Chondrocyte (in vitro differentiated cells): ENCODE data around the gene ADGRB2. TPM values are rescaled to one million over a fixed set of nuclear protein-coding genes. Genes with fewer than 3 reads are reported as not detected.

Source experiments
- DNase-seq: peaks from one replicate; pipeline ENCODE4 v3.0.0; 2021; ENCODE audit warnings: mixed read lengths, low spot score
- H3K27ac Mint-ChIP-seq: one replicate; pipeline ENCODE4 v1.8.0; 2021; ENCODE audit warnings: mild to moderate bottlenecking, moderate library complexity, mixed read lengths; ENCODE audit not compliant: unreplicated experiment
- H3K27me3 Mint-ChIP-seq: 2 replicates; pipeline ENCODE4 v1.8.0; 2021; ENCODE audit warnings: low read depth, mixed read lengths
- H3K36me3 Mint-ChIP-seq: 2 replicates; pipeline ENCODE4 v1.8.0; 2021; ENCODE audit warnings: low read depth, mixed read lengths
- H3K4me1 Mint-ChIP-seq: 2 replicates; pipeline ENCODE4 v1.8.0; 2021; ENCODE audit warnings: low read depth, mild to moderate bottlenecking, mixed read lengths
- H3K4me3 Mint-ChIP-seq: one replicate; pipeline ENCODE4 v1.8.0; 2021; ENCODE audit warnings: mild to moderate bottlenecking, moderate library complexity, mixed read lengths; ENCODE audit not compliant: unreplicated experiment
- H3K9me3 Mint-ChIP-seq: 2 replicates; pipeline ENCODE4 v1.8.0; 2021; ENCODE audit warnings: low read depth, mixed read lengths
- total RNA-seq: library from RNA; stranded (reverse); gene quantifications from 3 replicates; pipeline ENCODE4 v1.2.1, GENCODE V29; 2021
- TF ChIP-seq, protein P1 (sequence below): fragments of 200-600 bp; sonication (generic); IDR thresholded peaks from 2 replicates; pipeline ENCODE4 v1.5.0; 2021; ENCODE audit warnings: antibody characterized with exemption, mild to moderate bottlenecking, moderate library complexity

ADGRB2 gene
- total RNA-seq, 1 donor from 2014 or later = 11.9 TPM

DNA sequence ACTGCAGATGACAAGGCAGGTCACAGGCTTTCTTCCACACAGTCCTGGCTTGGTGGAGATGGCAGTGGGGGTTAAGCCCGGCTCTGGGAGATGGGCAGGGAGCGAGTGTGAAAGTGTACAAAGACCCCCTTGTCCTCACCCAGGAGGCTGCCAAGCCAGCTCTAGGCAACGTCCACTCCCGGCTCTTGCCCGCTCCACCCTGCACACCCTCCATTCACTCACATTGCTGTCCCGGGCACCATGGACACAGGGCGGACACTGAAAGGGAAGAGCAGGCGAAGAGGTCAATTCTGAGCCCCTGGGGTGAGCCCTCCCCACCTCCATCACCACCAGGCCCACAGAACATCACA lies 69.2 kb downstream of the ADGRB2 start:
- H3K4me1 Mint-ChIP-seq = peaks cover 56% of the 10 kb centered on the region
- TF ChIP-seq, protein P1, sequence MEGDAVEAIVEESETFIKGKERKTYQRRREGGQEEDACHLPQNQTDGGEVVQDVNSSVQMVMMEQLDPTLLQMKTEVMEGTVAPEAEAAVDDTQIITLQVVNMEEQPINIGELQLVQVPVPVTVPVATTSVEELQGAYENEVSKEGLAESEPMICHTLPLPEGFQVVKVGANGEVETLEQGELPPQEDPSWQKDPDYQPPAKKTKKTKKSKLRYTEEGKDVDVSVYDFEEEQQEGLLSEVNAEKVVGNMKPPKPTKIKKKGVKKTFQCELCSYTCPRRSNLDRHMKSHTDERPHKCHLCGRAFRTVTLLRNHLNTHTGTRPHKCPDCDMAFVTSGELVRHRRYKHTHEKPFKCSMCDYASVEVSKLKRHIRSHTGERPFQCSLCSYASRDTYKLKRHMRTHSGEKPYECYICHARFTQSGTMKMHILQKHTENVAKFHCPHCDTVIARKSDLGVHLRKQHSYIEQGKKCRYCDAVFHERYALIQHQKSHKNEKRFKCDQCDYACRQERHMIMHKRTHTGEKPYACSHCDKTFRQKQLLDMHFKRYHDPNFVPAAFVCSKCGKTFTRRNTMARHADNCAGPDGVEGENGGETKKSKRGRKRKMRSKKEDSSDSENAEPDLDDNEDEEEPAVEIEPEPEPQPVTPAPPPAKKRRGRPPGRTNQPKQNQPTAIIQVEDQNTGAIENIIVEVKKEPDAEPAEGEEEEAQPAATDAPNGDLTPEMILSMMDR = no peak
- no peak overlapping the region for H3K4me3 Mint-ChIP-seq
- no peak overlapping the region for H3K27ac Mint-ChIP-seq
- no peaks in the 10 kb centered on the region for H3K9me3 Mint-ChIP-seq
- no peaks in the 10 kb centered on the region for H3K27me3 Mint-ChIP-seq
- no peak for DNase-seq
- H3K36me3 Mint-ChIP-seq = peaks cover 34% of the 10 kb centered on the region

DNA sequence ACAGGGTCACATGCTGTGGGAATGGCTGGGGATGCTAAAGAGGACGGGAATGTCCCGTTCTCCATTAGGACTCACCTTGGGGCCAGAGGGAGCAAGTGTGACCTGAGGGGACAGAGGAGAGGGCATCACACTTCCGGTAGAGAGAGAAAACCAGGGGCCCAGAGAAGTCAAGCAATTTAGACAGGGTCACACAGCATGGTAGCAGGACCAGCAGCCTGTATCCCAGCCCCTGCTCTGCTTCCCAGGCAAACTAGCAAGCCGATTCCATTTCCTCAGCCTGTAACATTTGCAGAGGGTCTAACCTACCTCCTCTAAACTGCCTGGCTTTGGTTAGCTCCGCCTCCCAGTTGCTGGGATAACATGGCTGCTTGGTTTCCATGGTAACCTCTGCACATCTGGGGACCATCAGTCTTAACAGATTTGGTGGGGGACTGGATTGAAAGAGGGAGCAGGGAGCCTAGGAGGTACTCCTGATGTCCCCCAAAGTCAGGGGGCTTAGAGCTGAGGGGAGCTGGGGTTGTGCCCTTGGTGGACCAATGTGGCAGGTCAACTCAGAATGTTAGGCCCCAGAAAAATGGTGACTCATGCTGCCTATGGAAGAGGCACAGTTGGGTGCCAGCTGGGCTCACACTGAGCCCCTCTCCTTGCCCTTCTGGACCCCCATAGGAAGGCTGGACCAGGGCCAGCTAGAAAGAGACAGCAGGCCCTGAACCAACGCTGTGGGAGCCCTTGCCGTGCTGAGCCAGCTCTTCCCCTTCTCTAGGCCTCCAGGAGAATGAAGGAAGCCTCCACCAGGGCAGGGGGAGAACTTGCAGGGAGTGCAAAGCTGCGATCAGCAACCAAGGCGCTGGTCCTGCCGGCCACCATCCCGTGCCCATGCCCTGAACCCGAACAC lies 69.8 kb downstream of the ADGRB2 start:
- Mint-ChIP-seq H3K4me3 (no peak overlapping the region), H3K9me3 (no peaks in the 10 kb centered on the region), H3K36me3 (peaks cover 31% of the 10 kb centered on the region), H3K4me1 (peaks cover 56% of the 10 kb centered on the region), H3K27me3 (no peaks in the 10 kb centered on the region), H3K27ac (no peak overlapping the region)
- DNase-seq = no peak
- TF ChIP-seq, protein P1 = no peak

DNA sequence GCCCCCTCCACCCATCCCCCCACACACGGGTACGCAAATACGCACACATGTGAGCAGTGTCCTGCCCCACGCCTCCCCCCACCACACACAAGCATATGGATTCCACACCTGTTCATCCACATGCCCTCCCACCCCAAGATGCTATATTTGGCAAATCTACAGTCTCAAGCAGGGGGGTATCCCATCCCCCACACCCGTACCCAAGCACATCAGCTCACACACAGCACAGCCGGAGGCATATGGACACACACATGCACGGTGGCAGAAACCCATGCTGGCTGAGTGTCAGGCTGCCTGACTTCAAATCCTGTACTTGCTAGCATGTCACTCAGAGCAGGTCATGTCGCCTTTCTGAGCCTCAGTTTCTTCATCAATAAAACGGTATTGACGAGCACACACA lies 70.9 kb downstream of the ADGRB2 start:
- Mint-ChIP-seq H3K4me3 (no peak overlapping the region), H3K9me3 (no peaks in the 10 kb centered on the region), H3K4me1 (peaks cover 62% of the 10 kb centered on the region), H3K27ac (peak overlapping the region; percentile 12), H3K27me3 (no peaks in the 10 kb centered on the region), H3K36me3 (peaks cover 29% of the 10 kb centered on the region)
- TF ChIP-seq, protein P1 = no peak
- no peak for DNase-seq

DNA sequence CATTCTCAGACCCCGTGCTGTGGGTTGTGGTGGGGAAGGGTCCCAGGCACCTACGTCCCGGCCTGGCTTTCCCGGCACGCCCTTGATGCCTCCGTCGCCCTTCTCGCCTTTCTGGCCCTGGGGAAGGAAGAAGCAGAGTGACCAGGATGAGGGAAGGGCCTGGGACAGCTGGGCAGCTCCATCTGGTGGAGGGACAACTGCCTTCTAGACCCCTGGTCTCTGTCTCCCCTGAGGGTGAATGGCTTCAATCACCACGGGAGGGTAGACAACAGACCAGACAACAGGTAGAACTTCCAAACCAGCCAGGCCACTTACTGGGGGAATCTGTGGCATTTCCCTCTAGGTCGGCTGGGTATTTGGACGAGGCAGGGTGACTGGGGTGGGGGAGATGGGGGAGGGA lies 72.2 kb downstream of the ADGRB2 start:
- Mint-ChIP-seq H3K27ac (peak overlapping the region; percentile 45), H3K4me1 (peaks cover 59% of the 10 kb centered on the region), H3K27me3 (no peaks in the 10 kb centered on the region), H3K4me3 (no peak overlapping the region), H3K36me3 (peaks cover 25% of the 10 kb centered on the region), H3K9me3 (no peaks in the 10 kb centered on the region)
- TF ChIP-seq, protein P1 = peak; percentile 30
- DNase-seq = no peak

DNA sequence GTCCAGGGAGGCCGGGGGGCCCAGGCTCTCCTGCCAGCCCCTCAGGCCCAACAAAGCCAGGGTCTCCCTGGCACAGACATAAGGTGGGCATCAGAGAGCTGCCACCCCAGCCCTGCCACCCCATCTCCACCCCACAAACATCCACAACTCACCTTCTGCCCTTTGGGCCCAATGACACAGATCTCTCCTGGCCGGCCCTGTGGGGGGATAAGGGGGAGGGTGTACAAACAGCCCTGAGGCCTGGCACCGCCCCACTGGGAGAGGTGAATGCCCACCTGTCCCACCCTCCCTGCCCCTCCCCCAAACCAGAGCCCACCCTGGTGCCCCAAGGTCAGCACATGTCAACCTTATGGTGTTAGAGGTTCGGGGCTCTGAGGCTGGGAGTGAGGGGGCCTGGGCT lies 72.7 kb downstream of the ADGRB2 start:
- no peaks in the 10 kb centered on the region for H3K27me3 Mint-ChIP-seq
- peaks cover 63% of the 10 kb centered on the region for H3K4me1 Mint-ChIP-seq
- peak overlapping the region; percentile 36 for H3K27ac Mint-ChIP-seq
- peaks cover 28% of the 10 kb centered on the region for H3K36me3 Mint-ChIP-seq
- H3K4me3 Mint-ChIP-seq = no peak overlapping the region
- TF ChIP-seq, protein P1 = no peak
- DNase-seq = no peak
- H3K9me3 Mint-ChIP-seq = no peaks in the 10 kb centered on the region
